ENCODE measurements around the gene CACNG4. TPM values are rescaled to one million over a fixed set of nuclear protein-coding genes. Genes with fewer than 3 reads are reported as not detected.

CACNG4 gene
- total RNA-seq, 1 experiment from 2014 or later: not detected

DNA sequence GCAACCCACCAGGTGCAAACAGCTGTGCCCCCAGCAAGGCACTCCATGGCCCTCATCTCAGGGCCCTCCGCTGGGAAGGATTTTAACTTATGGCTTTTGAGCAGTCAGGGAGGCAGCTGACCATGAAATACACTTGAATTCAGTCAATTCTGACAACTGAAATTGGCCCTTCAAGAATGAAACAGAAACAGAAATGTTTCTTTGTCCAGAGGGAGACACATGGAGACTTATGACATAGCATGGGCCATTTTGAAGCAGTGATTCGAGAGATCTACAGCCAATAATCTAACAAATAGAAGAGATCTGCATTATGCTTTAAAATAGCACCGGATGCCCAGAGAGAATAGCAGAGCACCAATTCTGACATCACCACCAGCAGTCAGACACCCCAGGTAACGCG is 87.3 kb downstream of the CACNG4 start:
- no peaks in the 10 kb centered on the region for H3K4me1 ChIP-seq (ENCODE audit: control insufficient read depth in 1 of 2, insufficient read depth in 2 of 2, low read length in 2 of 2)
- H3K27ac ChIP-seq (ENCODE audit: low read depth, low read length): no peak overlapping the region
- H3K9me2 ChIP-seq (ENCODE audit: insufficient read depth): no peaks in the 10 kb centered on the region
- ChIA-PET POLR2A (no interaction called here), CTCF (no interaction called here), RAD21 (ENCODE audit: low non-redundant PET in 1 of 2, low total read pairs in 2 of 2, uncharacterized antibody in 2 of 2, unreplicated experiment in 2 of 2) (no interaction called here)
- ATAC-seq (no peak), DNase-seq (ENCODE audit: low read depth, low spot score) (no peak)
- intact Hi-C loops (cut with micrococcal nuclease): no loop called here
- no TSS peak for BruUV-seq (replicated peaks)
- H3K9me3 ChIP-seq (ENCODE audit: control insufficient read depth in 1 of 2, insufficient read depth in 1 of 2, low read depth in 1 of 2, low read length in 2 of 2): peaks cover 11 to 13% of the 10 kb centered on the region in 2 experiments; a peak in 1 of 4 replicates
- H3K79me2 ChIP-seq (ENCODE audit: insufficient read depth, low read length): no peaks in the 10 kb centered on the region
- no peaks in the 10 kb centered on the region for H3K36me3 ChIP-seq (ENCODE audit: control insufficient read depth in 1 of 2, insufficient read depth in 2 of 2, low read length in 2 of 2)
- H3K4me3 ChIP-seq (replicated peaks in 1 of 2; ENCODE audit: low read depth in 1 of 2, low read length in 2 of 2): no peak overlapping the region
- TF ChIP-seq ZNF274 (IDR thresholded peaks at IDR 0.05; ENCODE audit: low read depth, low read length) (no peak), CEBPB (IDR thresholded peaks at IDR 0.05; ENCODE audit: low read depth) (no peak), EZH2 (IDR thresholded peaks at IDR 0.05) (no peak), SP1 (IDR thresholded peaks at IDR 0.05; ENCODE audit: low read depth) (no peak), EZH2phosphoT487 (IDR thresholded peaks at IDR 0.05; ENCODE audit: borderline replicate concordance) (no peak), SRF (IDR thresholded peaks at IDR 0.05; ENCODE audit: low read depth) (no peak)
- TF ChIP-seq, protein P1, sequence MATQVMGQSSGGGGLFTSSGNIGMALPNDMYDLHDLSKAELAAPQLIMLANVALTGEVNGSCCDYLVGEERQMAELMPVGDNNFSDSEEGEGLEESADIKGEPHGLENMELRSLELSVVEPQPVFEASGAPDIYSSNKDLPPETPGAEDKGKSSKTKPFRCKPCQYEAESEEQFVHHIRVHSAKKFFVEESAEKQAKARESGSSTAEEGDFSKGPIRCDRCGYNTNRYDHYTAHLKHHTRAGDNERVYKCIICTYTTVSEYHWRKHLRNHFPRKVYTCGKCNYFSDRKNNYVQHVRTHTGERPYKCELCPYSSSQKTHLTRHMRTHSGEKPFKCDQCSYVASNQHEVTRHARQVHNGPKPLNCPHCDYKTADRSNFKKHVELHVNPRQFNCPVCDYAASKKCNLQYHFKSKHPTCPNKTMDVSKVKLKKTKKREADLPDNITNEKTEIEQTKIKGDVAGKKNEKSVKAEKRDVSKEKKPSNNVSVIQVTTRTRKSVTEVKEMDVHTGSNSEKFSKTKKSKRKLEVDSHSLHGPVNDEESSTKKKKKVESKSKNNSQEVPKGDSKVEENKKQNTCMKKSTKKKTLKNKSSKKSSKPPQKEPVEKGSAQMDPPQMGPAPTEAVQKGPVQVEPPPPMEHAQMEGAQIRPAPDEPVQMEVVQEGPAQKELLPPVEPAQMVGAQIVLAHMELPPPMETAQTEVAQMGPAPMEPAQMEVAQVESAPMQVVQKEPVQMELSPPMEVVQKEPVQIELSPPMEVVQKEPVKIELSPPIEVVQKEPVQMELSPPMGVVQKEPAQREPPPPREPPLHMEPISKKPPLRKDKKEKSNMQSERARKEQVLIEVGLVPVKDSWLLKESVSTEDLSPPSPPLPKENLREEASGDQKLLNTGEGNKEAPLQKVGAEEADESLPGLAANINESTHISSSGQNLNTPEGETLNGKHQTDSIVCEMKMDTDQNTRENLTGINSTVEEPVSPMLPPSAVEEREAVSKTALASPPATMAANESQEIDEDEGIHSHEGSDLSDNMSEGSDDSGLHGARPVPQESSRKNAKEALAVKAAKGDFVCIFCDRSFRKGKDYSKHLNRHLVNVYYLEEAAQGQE (IDR thresholded peaks at IDR 0.05; ENCODE audit: low read depth): no peak
- H2AFZ ChIP-seq (ENCODE audit: low read depth, low read length, poor library complexity, severe bottlenecking): no peak overlapping the region
- H3K9ac ChIP-seq (ENCODE audit: low read length): no peak overlapping the region
- no peaks in the 10 kb centered on the region for H4K20me1 ChIP-seq (ENCODE audit: insufficient read depth)
- no peak overlapping the region for H3K4me2 ChIP-seq (ENCODE audit: low read length)
- no peaks in the 10 kb centered on the region for H3K27me3 ChIP-seq (ENCODE audit: insufficient read depth, low read length)

Measured in HCT116 (cell line).